VCaP (cell line): Measurements from ENCODE around the gene NECAB2.

ENCODE experiments used
- H3K27ac ChIP-seq: fragments of 450-650 bp; 2 replicates; pipeline ENCODE4 v1.5.1; 2017
- TF ChIP-seq, protein P1 (sequence below): fragments of 450-650 bp; conservative IDR thresholded peaks from 2 replicates; pipeline ENCODE4 v1.5.1; 2017; ENCODE audit warnings: mild to moderate bottlenecking, moderate library complexity

The NECAB2 gene

DNA sequence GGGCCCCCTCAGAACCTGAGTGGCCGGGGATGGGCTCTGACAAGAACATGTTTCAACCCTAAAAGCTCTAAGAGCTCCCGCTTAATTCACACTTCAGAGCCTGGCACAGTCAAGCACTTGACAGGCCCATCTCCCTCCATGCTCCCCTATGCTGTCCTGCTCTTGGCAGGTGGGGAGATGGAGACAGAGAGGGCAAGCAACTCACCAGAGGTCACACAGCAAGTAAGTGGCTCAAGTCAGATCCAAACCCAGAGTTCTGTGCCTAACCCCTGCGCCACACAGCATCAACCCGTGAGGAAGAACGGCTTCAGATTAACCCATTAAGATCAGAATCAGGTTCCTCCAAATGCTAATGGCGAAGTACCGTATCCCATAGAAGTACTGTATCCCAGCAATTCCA lies 36.4 kb downstream of the NECAB2 start:
- TF ChIP-seq, protein P1, sequence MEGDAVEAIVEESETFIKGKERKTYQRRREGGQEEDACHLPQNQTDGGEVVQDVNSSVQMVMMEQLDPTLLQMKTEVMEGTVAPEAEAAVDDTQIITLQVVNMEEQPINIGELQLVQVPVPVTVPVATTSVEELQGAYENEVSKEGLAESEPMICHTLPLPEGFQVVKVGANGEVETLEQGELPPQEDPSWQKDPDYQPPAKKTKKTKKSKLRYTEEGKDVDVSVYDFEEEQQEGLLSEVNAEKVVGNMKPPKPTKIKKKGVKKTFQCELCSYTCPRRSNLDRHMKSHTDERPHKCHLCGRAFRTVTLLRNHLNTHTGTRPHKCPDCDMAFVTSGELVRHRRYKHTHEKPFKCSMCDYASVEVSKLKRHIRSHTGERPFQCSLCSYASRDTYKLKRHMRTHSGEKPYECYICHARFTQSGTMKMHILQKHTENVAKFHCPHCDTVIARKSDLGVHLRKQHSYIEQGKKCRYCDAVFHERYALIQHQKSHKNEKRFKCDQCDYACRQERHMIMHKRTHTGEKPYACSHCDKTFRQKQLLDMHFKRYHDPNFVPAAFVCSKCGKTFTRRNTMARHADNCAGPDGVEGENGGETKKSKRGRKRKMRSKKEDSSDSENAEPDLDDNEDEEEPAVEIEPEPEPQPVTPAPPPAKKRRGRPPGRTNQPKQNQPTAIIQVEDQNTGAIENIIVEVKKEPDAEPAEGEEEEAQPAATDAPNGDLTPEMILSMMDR, result no peak
- H3K27ac ChIP-seq, result no peak overlapping the region

GRCh38 chr16:84005391-84005790 lies 37.3 kb downstream of the NECAB2 start:
- TF ChIP-seq, protein P1, result no peak
- no peak overlapping the region for H3K27ac ChIP-seq

DNA sequence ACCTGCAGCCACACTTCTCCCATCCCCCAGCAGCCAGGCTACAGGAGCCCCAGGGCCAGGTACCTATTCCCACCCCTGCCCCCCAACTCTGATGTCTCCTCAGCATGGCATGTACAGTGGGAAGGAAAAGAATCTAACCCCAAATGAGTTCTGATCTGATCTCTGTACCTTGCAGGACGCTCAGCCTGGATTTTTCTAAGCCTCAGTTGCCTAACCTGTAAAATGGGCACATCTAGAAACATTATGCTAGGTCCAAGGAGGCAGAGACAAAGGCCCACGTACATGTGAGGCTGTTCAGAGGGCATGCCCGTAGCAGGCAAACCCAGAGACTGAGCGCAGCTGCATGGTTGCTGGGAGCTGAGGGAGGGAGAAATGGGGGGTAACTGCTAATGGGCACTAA lies 39.5 kb downstream of the NECAB2 start:
- TF ChIP-seq, protein P1, result no peak
- H3K27ac ChIP-seq, result no peak overlapping the region

DNA sequence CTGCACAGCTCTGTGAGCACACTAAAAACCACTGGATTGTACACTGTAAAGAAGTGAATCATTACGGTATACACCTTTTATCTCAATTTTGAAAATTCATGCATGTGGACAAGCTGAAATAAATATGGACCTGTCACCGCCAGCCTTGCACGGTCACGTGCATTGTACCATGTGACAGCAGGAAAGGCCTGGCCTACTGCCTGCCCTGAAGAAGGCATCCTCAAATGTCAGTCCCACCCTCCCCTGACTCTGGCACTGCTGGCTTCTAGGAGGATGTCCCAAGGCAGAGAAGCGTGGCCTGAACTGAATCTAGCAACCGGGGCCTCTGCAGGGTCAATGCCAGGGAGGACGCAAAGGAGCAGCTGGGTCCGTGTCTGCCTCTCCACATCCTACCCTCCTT lies 39.9 kb downstream of the NECAB2 start:
- H3K27ac ChIP-seq, result no peak overlapping the region
- TF ChIP-seq, protein P1, result no peak

GRCh38 chr16:84009282-84009681 lies 41.2 kb downstream of the NECAB2 start:
- TF ChIP-seq, protein P1, result no peak
- H3K27ac ChIP-seq, result no peak overlapping the region

DNA sequence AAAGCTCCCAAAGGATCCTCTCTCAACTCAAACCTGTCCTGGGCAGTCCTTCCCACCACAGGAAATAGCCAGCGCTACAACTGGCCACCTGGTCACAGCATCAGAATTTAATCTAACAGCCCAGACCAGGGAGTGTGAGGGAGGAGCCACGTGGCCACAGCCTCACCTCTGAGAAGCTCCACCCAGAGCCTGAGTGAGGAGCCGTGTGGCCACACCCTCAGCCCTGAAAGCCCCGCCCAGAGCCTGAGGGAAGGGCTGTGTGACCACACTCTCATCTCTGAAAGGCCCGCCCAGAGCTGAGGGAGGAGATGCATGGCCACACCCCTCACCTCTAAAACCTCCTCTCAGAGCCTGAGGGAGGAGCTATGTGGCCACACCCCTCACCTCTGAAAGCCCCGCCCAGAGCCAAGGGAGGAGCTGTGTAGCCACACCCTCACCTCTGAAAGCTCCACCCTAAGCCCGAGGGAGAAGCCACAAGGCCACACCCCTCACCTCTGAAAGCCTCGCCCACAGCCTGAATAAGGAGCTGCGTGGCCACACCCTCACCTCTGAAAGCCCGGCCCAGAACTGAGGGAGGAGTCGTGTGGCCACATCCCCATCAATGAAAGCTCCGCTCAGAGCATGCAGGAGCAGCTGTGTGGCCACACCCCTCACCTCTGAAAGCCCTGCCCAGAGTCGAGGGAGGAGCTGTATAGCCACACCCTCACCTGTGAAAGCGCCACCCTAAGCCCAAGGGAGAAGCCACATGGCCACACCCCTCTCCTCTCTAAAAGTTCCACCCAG lies 45.9 kb downstream of the NECAB2 start:
- TF ChIP-seq, protein P1, result no peak
- no peak overlapping the region for H3K27ac ChIP-seq

GRCh38 chr16:84014570-84015327 lies 46.7 kb downstream of the NECAB2 start:
- no peak overlapping the region for H3K27ac ChIP-seq
- TF ChIP-seq, protein P1, result no peak
